ENCODE measurements around the gene TXNL4A.

TXNL4A gene

DNA sequence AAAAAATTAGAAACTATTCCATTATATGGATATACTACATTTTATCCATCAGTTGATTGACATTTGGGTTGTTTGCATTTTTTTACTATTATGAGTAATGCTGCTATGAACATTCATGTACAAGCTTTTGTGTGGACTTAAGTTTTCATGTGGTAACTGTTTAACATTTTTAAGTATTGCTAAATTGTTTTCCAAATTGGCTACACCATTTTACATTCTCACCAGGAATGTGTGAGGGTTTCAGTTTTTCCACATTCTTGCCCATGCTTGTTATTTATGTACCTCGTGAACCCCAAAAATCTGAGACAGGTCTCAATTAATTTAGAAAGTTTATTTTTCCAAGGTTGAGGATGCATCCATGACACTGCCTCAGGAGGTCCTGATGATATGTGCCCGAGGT is 3.1 kb upstream of the TXNL4A start:
- DNase-seq = no peak

GRCh38 chr18:79989195-79989497 is 783 bp upstream of the TXNL4A start:
- DNase-seq = no peak

DNA sequence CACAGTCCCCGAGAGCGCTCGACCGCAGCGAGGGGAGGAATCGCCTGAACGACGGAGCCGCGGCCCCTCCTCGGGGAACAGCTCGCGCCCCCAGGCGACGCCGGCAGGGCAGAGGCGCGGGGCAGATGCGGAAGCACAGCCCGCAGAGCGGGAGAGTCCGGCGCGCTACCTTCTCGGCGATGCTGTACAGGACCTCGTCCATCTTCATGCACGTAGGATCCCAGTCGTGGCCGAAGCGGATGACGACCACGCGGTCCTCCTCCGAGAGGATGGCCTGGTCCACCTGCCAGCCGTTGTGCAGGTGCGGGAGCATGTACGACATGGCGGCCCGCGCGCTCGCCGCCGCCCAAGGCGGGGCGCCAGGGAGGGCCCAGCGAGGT is 302 bp downstream of the TXNL4A start:
- DNase-seq = peak; percentile 68

DNA sequence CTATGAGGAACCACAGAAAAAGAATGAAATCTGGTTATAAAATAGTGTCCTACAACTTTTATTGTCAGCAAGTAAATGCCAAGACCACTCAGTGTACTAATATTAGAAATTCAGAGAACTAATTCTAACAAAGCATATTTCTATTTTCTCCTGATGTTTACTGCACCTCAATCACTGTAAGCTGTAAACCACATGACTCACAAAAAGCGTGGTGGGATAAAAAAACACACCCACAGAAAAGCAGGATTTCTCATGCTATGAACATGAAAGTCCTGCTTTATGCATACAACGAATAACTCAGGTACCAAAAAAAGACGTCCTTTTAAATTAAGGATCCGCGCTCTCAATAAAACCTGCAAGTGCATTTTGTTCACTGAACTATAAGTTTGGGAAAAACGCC is 797 bp downstream of the TXNL4A start:
- no peak for DNase-seq

- DNase-seq = no peak
Measured at GRCh38 chr18:79986726-79987125, 1.6 kb downstream of the TXNL4A start.

DNA sequence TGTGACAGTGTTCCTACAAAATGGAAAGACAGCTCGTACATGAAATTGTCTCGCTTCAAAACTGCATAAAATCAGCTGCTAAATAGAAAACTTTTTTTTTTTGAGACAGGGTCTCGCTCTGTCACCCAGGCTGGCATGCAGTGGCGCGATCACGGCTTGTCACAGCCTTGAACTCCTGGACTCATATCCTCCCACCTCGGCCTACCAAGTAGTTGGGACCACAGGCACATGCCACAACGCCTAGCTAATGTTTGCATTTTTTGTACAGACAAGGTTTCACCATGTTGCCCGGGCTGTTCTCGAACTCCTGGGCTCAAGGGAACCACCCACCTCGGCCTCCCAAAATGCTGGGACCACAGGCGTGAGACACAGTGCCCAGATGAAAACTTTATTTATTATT is 3.2 kb downstream of the TXNL4A start:
- DNase-seq = no peak

- DNase-seq = no peak
Measured at GRCh38 chr18:79983793-79984192, 4.6 kb downstream of the TXNL4A start.

DNA sequence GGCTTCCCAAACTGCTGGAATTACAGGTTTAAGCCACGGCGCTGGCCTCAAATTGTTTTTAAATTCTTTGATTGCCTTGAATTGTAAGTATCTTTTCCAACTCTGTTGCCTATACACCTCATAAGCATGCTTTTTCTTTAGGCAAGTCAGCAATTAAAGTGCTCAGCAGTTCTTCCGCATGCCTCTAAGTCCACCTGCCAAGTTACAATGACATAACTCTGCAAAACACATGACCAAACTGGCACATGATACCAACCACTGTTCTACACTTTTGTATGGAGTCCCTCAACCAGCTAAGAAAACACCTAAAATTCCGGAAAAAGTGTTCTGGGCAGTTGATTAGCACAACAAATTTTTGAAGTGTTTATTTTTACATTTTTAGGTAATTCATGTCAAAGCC is 5.1 kb downstream of the TXNL4A start:
- no peak for DNase-seq

GRCh38 chr18:79982736-79983135 is 5.6 kb downstream of the TXNL4A start:
- DNase-seq = no peak

DNA sequence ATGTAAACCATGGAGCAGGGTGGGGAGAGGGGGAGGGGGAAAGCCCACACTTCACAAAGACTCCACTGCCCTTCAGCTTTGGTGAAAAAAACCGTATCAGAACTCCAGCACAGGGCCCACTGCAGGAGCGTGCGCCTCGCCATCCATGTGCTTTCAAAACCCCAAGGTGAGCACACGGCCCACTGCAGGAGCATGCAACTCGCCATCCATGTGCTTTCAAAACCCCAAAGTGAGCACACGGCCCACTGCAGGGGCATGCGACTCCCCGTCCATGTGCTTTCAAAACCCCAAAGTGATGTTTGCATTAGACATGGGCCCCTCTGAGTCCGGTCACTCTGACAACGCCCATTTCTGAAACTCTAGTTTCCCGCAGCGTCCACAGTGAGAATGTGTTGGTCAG is 7.8 kb downstream of the TXNL4A start:
- no peak for DNase-seq

GRCh38 chr18:79979843-79980242 is 8.5 kb downstream of the TXNL4A start:
- no peak for DNase-seq

GRCh38 chr18:79975985-79976680 is 12.2 kb downstream of the TXNL4A start:
- DNase-seq = no peak

DNA sequence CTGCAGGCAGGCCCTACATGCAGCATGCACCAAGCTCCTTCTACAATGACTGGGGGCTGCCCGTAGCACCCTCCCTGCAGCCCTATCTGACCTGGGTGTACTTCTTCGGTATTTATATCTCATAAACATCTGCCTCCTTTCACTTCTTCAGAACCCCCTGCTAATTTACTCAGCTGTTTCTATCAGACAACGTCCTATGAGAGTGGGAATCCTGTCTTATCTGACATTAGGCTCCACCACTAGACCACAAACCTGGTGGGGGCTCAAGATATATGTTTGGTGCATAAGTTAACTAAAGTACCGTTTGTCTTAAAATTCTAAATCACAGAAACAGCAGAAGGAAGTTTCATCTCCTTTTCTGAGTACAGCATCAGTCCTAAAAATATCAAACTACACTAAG is 13.3 kb downstream of the TXNL4A start:
- no peak for DNase-seq

DNA sequence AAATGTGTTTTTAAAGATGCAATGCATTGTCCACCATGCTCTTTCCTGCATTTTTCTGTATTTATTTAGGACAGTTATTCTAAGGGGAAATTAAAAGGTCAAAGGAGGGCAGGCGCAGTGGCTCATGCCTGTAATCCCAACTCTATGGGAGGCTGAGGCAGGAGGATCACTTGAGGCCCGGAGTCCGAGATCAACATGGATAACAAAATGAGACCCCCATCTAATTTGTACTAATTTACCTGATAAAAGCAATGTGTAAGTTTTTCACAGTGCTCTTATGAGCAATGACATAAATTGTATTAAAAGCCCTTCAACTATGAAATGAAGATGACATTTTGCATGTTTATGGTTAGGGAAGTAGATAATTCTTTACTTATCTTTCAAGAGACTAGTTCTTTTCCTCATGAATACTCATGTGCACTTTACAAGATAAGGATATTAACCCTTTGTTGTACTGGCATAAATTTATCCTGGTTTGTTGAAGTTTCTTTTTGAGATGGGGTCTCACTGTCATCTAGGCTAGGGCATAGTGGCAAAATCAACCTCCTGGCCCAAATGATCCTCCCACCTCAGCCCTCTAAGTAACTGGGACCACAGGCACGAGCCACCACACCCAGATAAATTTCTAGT is 14.2 kb downstream of the TXNL4A start:
- DNase-seq = no peak

- no peak for DNase-seq
Measured at GRCh38 chr18:79973517-79973916, 14.8 kb downstream of the TXNL4A start.

- DNase-seq = no peak
Measured at GRCh38 chr18:79972720-79973119, 15.6 kb downstream of the TXNL4A start.

GRCh38 chr18:79971986-79972385 is 16.4 kb downstream of the TXNL4A start:
- DNase-seq = no peak

GRCh38 chr18:79971211-79971952 is 17.0 kb downstream of the TXNL4A start:
- DNase-seq = no peak

DNA sequence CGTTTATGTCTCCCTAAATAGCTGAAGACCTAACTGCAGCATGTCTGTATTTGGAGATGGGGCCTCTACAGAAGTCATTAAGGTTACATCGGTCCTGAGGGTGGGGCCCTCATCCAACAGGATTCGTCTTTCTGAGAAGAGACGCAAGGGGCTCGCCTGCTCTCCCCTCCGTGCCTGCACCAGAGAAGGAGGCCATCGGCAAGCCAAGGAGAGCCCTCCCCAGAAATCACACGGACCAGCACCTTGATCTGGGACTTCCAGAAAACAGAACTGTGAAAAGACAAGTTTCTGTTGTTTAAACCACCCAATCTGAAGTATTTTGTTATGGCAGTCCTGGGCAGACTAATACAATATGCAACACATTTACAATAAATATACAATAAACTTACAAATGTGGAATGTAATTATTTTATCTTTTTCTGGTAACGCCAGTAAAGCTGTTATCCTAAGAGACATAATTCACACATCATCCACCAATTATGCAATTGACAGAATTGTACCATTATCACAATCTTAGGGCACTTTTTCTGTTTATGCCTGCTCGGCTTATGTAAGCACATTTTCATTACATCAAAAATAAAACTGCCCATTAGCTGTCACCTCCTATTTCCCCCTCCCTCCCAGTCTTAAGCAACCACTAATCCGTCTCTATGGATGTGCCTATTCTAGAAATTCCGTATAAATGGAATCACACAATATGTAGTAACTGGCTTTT is 17.8 kb downstream of the TXNL4A start:
- DNase-seq = no peak

DNA sequence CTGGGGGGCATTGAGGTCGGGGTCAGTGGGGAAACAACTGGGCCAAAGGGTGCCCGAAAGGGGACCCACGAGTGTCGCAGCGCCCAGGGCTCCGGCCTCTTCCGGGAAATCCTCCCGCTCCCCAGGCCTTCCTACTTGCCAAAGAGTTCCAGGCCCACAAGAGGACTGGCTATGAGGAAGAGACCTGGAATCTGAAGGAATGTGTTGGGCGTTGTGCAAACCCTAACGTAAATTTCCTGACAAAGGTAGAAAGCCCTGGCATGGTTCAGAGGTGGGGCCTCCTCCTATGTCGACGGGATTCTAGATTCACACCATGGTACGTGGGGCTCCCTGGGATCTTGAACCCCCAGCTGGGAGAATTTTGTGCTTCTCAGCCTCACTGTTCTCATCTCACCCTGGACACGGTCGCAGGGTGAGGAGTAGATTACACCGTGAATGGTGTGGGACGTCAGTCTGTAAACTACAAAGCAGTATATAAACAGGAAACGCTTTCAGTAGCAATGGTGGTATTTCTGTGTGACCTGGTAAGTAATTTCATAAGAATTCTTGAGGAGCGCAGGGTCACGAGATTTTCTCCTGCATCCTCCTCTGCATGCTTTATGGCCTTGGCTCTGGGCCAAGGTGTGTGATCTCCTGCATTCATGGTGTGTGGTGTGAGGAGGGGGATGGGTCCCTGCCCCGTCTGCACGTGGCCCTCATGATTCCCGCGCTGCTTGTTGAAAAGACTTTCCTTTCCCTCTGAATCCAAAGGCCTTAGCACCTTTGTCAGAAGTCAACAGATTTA is 23.1 kb downstream of the TXNL4A start:
- DNase-seq = peak; percentile 17

GRCh38 chr18:79964330-79965118 is 23.8 kb downstream of the TXNL4A start, which contains the start of gene HSBP1L1:
HSBP1L1 (plus strand) TSS chr18:79964643; CDS start chr18:79964736, 93 bp downstream.
- DNase-seq = peak; percentile 63
